ENCODE data around the gene MTCL3.
A peak's percentile ranks its signal among the peaks of the same experiment; 100 is the strongest.

Gene MTCL3

DNA sequence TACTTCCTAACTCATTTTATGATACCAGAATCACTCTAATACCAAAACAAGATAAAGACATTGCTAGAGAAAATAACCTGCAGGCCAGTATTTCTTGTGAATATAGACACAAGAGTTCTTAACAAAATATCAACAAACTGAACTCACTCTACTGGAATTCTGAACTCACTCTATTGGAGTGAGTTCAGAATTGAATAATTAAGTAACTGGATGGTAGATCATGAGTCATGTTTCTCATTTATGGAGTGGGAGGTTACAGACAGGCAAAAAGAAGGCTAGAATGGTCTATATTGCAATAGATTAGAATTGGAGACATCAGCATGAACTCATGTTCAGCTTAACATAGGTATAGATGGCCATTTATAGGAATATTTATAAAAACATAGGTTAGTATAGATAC is 31.3 kb upstream of the MTCL3 start:
- TF ChIP-seq, protein P1, sequence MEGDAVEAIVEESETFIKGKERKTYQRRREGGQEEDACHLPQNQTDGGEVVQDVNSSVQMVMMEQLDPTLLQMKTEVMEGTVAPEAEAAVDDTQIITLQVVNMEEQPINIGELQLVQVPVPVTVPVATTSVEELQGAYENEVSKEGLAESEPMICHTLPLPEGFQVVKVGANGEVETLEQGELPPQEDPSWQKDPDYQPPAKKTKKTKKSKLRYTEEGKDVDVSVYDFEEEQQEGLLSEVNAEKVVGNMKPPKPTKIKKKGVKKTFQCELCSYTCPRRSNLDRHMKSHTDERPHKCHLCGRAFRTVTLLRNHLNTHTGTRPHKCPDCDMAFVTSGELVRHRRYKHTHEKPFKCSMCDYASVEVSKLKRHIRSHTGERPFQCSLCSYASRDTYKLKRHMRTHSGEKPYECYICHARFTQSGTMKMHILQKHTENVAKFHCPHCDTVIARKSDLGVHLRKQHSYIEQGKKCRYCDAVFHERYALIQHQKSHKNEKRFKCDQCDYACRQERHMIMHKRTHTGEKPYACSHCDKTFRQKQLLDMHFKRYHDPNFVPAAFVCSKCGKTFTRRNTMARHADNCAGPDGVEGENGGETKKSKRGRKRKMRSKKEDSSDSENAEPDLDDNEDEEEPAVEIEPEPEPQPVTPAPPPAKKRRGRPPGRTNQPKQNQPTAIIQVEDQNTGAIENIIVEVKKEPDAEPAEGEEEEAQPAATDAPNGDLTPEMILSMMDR (IDR thresholded peaks at IDR 0.05), result no peak
- no peak for TF ChIP-seq ZFX (IDR thresholded peaks at IDR 0.05; ENCODE audit: borderline replicate concordance)
- H3K27ac ChIP-seq, result no peak overlapping the region

DNA sequence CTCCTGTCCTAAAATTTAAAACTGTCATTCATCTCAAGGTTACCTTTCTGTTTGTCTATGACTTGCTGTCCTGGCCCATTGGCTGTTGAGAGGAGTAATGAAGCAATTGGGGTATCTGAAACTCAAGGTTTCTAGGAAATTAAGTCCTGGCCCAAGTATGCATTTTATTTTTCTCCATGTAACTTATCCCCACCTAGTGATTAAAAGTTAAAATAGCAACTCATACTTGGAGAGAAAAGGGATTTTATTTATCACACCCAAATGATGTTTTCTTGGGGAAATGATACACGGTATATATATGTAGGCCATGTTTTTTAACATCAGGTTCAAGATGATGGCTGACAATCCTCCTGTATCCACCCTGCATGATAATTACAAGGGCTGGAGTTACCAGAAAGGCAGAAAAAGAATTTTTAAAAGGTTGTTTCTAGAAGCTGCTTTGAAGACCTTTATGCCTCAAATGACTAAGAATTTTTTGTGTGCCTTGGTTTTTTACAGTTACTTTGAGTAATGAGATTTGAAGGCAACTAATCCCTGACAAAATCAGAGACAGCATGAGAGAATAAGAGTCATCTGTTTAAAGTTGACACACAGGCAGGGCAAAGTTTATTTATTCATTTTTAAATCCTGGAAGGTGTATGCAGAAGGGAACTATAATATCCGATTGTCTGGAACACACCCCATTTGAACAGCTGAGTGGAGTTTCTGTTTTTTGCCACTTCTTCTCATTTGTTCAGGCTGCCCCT is 28.9 kb upstream of the MTCL3 start:
- no peak for TF ChIP-seq ZFX (IDR thresholded peaks at IDR 0.05; ENCODE audit: borderline replicate concordance)
- TF ChIP-seq, protein P1 (IDR thresholded peaks at IDR 0.05), result peak; percentile 18; the same call in 1 of the 2 replicates
- H3K27ac ChIP-seq, result no peak overlapping the region

- TF ChIP-seq, protein P1 (IDR thresholded peaks at IDR 0.05), result peak; percentile 36
- TF ChIP-seq ZFX (IDR thresholded peaks at IDR 0.05; ENCODE audit: borderline replicate concordance), result no peak
Measured at GRCh38 chr6:127547215-127547614, 28.1 kb upstream of the MTCL3 start.

GRCh38 chr6:127539272-127539671 is 20.1 kb upstream of the MTCL3 start:
- TF ChIP-seq ZFX (IDR thresholded peaks at IDR 0.05; ENCODE audit: borderline replicate concordance), result no peak
- TF ChIP-seq, protein P1 (IDR thresholded peaks at IDR 0.05), result peak; percentile 57
- no peak overlapping the region for H3K27ac ChIP-seq

More at GRCh38 chr6:127547215-127547614, 28.1 kb upstream of the MTCL3 start:
- no peak overlapping the region for H3K27ac ChIP-seq

DNA sequence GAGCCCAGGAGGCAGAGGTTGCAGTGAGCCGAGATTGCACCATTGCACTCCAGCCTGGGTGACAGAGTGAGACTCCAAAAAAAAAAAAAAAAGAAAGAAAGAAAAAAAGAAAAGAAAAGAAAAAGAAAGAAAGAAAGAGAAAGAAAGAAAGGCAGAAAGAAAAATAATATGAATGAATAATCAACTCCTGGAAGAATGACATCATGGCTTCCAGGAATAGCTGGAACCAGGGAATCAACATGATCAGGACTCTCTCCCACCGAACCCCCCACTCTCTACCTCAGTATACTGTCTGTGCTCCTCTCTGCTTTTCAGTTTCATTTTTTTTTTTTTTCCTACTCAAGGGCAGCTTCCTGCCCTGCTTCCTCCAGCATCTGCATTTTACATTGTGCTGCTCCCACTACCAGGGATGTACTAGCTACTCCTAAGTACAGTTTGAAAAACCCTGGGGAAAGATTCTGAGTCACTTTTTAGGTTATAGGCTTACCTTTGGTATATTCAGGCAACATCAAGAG is 19.7 kb upstream of the MTCL3 start:
- no peak overlapping the region for H3K27ac ChIP-seq
- TF ChIP-seq, protein P1 (IDR thresholded peaks at IDR 0.05), result no peak
- no peak for TF ChIP-seq ZFX (IDR thresholded peaks at IDR 0.05; ENCODE audit: borderline replicate concordance)

DNA sequence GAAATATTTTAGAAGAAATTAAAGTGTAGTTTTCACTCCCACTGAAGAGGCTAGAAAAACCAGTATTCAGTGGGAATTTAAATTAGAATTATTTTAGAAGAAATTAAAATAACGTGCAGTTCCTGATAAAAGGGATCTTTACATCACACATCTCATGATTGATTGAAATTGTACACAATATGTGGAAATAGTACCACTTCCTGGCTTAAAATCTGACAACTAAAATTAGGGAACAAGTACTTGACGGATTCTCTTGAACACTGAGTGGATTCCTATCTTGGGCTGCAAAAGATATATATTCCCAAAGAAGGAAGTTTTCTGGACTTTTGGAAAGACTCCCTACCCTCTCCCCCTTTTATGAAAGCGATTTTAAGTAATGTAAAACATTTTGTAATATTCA is 14.6 kb upstream of the MTCL3 start:
- H3K27ac ChIP-seq, result no peak overlapping the region

DNA sequence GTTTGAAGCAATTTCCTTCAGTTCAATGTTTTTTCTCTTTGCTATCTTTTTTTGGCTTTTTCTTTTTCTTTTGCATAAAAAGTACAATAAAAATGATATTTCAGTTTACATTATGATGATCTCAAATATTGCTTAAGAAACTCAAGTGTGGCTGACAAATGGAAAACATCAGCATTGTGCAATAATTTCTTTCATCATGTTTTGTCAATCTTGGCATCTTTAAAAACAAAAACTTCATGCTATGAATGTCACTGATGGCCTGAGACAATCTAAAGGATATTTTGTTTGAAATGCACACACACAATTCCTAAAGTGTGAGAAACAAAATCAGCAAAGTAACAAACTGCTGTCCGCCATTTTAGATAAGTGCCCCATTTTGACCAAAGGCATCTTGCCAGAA is 13.9 kb upstream of the MTCL3 start:
- no peak overlapping the region for H3K27ac ChIP-seq
- TF ChIP-seq ZFX (IDR thresholded peaks at IDR 0.05; ENCODE audit: borderline replicate concordance), result no peak
- TF ChIP-seq, protein P1 (IDR thresholded peaks at IDR 0.05), result no peak

More for the DNA sequence above, 14.6 kb upstream of the MTCL3 start:
- no peak for TF ChIP-seq ZFX (IDR thresholded peaks at IDR 0.05; ENCODE audit: borderline replicate concordance)
- TF ChIP-seq, protein P1 (IDR thresholded peaks at IDR 0.05), result no peak
